ENCODE results near the gene ICAM2.
A peak's percentile ranks its signal among the peaks of the same experiment; 100 is the strongest.

The ICAM2 gene

GRCh38 chr17:64020056-64020766 is at the start of gene ICAM2:
TSS of gene ICAM2 (minus strand) at chr17:64020633. CDS start at chr17:64006691, 13,942 bp downstream.
- Mint-ChIP-seq H3K4me1 (peaks cover 28% of the 10 kb centered on the region), H3K36me3 (ENCODE audit: low read depth) (no peaks in the 10 kb centered on the region), H3K27ac (peak within 1 kb of the TSS; percentile 48), H3K9me3 (no peaks in the 10 kb centered on the region), H3K4me3 (peak within 1 kb of the TSS; percentile 43), H3K27me3 (ENCODE audit: low read depth, poor library complexity) (peaks cover 24% of the 10 kb centered on the region)
- no peak for DNase-seq
- TF ChIP-seq CTCF (IDR thresholded peaks at IDR 0.05) = no peak

GRCh38 chr17:64070213-64070612 is 49.8 kb upstream of the ICAM2 start:
- TF ChIP-seq CTCF (IDR thresholded peaks at IDR 0.05) = no peak
- Mint-ChIP-seq H3K9me3 (peaks cover 28% of the 10 kb centered on the region), H3K36me3 (ENCODE audit: low read depth) (peaks cover 66% of the 10 kb centered on the region), H3K27me3 (ENCODE audit: low read depth, poor library complexity) (peaks cover 5% of the 10 kb centered on the region), H3K4me1 (peaks cover 7% of the 10 kb centered on the region), H3K4me3 (no peak overlapping the region), H3K27ac (no peak overlapping the region)
- no peak for DNase-seq

- peaks cover 5% of the 10 kb centered on the region for H3K27me3 Mint-ChIP-seq (ENCODE audit: low read depth, poor library complexity)
- no peak overlapping the region for H3K27ac Mint-ChIP-seq
- H3K9me3 Mint-ChIP-seq = peaks cover 28% of the 10 kb centered on the region
- DNase-seq = no peak
- H3K4me3 Mint-ChIP-seq = no peak overlapping the region
- H3K4me1 Mint-ChIP-seq = peaks cover 8% of the 10 kb centered on the region
- H3K36me3 Mint-ChIP-seq (ENCODE audit: low read depth) = peaks cover 64% of the 10 kb centered on the region
- no peak for TF ChIP-seq CTCF (IDR thresholded peaks at IDR 0.05)
These were observed 48.7 kb upstream of the ICAM2 start for GRCh38 chr17:64069143-64069542.

- peaks cover 28% of the 10 kb centered on the region for H3K9me3 Mint-ChIP-seq
- H3K4me1 Mint-ChIP-seq = peaks cover 13% of the 10 kb centered on the region
- no peak for DNase-seq
- peaks cover 5% of the 10 kb centered on the region for H3K27me3 Mint-ChIP-seq (ENCODE audit: low read depth, poor library complexity)
- H3K36me3 Mint-ChIP-seq (ENCODE audit: low read depth) = peaks cover 56% of the 10 kb centered on the region
- no peak overlapping the region for H3K27ac Mint-ChIP-seq
- TF ChIP-seq CTCF (IDR thresholded peaks at IDR 0.05) = no peak
- H3K4me3 Mint-ChIP-seq = no peak overlapping the region
These were observed 47.2 kb upstream of the ICAM2 start for GRCh38 chr17:64067657-64068056.

- Mint-ChIP-seq H3K27ac (no peak overlapping the region), H3K27me3 (ENCODE audit: low read depth, poor library complexity) (peaks cover 5% of the 10 kb centered on the region), H3K9me3 (peaks cover 28% of the 10 kb centered on the region), H3K4me3 (no peak overlapping the region), H3K4me1 (peaks cover 13% of the 10 kb centered on the region), H3K36me3 (ENCODE audit: low read depth) (peaks cover 51% of the 10 kb centered on the region)
- no peak for DNase-seq
- no peak for TF ChIP-seq CTCF (IDR thresholded peaks at IDR 0.05)
These were observed 46.3 kb upstream of the ICAM2 start for GRCh38 chr17:64066716-64067115.

- no peak for TF ChIP-seq CTCF (IDR thresholded peaks at IDR 0.05)
- peaks cover 13% of the 10 kb centered on the region for H3K4me1 Mint-ChIP-seq
- peaks cover 5% of the 10 kb centered on the region for H3K27me3 Mint-ChIP-seq (ENCODE audit: low read depth, poor library complexity)
- H3K27ac Mint-ChIP-seq = no peak overlapping the region
- H3K36me3 Mint-ChIP-seq (ENCODE audit: low read depth) = peaks cover 40% of the 10 kb centered on the region
- H3K9me3 Mint-ChIP-seq = peaks cover 20% of the 10 kb centered on the region
- H3K4me3 Mint-ChIP-seq = no peak overlapping the region
- no peak for DNase-seq
These were observed 44.7 kb upstream of the ICAM2 start for GRCh38 chr17:64065161-64065560.
